NOMO-1 treated with dmso at 0.1 percent for 144 hours (cell line): ENCODE results near the gene FAM163A.

Experiments
- DNase-seq: peaks from one replicate; lab custom pipeline; 2025; ENCODE audit not compliant: unreplicated experiment; lab: John Stamatoyannopoulos, UW

Gene FAM163A

DNA sequence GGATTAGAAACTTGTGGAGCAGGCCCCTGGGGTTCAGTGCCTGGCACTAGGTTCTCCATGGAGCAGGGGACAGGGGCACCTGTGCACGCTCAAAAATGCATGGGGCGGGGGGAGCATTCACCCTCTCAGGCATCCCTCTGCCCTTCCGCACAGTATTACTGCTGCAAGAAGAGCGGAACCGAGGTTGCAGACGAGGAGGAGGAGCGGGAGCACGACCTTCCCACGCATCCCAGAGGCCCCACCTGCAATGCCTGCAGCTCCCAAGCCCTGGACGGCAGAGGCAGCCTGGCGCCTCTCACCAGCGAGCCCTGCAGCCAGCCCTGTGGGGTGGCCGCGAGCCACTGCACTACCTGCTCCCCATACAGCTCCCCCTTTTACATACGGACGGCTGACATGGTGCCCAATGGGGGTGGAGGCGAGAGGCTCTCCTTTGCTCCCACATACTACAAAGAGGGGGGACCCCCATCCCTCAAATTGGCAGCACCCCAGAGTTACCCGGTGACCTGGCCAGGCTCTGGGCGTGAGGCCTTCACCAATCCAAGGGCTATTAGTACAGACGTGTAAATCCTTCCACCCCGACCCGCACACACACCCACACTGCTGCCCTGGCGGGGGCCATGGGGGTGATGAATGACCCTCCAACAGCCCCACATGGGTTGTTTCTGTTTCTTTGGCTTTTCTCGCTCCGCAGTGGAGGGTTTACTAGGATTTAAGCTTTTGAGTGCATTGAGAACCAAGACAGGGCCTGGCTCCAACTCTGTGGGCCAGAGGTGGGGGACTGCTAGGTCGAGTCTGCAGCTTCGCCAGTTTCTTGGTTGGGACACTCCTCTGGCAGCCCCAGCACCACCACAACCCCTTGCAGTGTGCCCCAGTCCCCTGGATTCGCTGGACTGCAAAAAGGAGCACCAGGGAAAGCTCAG, 70.8 kb downstream of the FAM163A start:
- no peak for DNase-seq

DNA sequence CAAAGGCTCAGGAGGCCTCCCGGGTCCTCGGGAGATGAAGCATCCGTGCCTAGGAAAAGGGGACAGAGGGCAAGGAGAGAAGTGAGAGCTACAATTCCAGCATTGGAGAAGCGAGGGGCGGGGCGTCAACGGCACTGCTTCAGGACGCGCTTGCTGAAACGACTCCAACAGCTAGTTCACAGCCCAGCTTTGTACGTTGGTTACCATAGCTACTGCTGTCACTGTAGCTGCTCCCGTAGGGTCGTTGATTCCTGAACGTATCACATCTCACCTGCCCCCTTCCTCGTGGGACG, 71.4 kb downstream of the FAM163A start:
- DNase-seq = no peak

DNA sequence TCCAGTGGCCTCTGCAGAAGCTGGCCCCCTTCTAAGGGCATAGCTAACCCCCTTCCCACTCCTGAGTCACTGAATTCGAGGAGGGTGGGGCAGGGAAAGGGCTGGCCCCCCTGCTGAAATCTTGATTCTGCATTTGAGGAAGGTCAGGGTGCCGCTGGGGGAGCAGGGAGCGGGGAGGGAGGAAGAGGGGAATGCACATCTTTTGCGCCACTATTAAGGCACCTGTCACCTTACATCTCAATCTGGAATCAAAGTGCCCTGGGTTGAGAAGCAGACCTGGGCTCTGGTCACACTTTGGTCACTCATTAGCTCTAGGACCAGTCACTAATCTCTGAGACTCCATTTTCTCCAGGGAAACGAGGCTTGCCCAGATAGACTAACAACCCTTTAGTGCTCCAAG, 72.5 kb downstream of the FAM163A start:
- DNase-seq = no peak

GRCh38 chr1:179816196-179816960, 73.3 kb downstream of the FAM163A start:
- DNase-seq = no peak

- no peak for DNase-seq
Observed at GRCh38 chr1:179817056-179817455, 74.0 kb downstream of the FAM163A start.

DNA sequence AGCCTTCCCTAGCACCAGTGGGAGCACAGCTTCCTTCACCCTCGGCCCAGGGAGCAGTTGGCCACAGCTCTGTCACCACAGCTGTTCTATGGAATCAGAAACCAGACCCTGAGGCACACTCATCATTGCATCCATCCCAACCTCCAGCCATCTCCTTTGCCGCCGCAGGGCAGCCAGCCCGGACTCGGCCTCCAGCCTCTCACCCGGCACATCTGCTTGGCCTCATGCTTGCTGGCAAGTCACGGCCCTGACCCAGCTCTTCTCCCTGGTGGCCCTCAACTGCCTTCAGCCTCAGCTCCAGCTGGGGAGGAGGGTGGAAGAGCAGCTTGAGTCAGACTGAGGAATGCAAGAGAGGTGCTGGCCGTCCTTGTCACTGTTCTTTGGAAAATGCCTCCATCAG, 74.7 kb downstream of the FAM163A start:
- DNase-seq = no peak

DNA sequence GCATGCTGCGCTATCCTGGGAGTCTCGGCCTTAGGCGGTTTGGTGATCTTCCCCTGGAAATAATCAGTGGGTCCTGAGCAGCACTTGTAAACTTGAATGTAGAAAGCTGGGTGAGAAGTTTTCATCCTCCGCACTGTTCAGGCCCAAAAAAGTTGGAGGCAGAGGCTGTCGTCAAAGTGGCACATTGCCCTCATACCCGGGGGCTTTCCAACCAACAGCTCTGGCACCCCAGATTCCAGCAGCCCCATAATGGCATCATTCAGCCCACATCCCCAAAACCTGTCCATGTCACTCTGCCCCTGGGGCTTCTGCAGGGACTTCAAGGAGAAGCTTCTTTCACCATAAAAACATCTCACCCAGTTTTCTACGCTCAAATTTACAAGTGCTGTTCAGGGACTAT, 75.2 kb downstream of the FAM163A start:
- no peak for DNase-seq

- no peak for DNase-seq
Observed at GRCh38 chr1:179818743-179819173, 75.7 kb downstream of the FAM163A start.

GRCh38 chr1:179820226-179820970, 77.3 kb downstream of the FAM163A start:
- peak; percentile 75 for DNase-seq

- no peak for DNase-seq
Observed at GRCh38 chr1:179821524-179821923, 78.4 kb downstream of the FAM163A start.

GRCh38 chr1:179822065-179822464, 79.0 kb downstream of the FAM163A start:
- no peak for DNase-seq

DNA sequence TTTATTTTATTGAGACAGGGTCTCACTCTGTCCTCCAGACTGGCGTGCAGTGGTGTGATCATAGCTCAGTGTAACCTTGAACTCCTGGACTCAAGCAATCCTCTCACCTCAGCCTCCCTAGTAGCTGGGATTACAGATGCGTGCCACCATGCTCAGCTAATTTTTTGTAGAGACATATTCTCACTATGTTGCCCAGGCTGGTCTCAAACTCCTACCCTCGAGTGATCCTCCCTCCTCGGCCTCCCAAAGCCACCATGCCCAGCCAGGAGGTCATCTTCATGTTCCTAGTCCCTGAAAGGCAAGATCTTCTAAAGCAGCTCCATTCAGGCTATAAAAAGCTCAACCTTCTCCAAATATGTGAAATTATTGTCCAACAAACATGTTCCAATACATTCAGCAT, 80.6 kb downstream of the FAM163A start:
- no peak for DNase-seq

DNA sequence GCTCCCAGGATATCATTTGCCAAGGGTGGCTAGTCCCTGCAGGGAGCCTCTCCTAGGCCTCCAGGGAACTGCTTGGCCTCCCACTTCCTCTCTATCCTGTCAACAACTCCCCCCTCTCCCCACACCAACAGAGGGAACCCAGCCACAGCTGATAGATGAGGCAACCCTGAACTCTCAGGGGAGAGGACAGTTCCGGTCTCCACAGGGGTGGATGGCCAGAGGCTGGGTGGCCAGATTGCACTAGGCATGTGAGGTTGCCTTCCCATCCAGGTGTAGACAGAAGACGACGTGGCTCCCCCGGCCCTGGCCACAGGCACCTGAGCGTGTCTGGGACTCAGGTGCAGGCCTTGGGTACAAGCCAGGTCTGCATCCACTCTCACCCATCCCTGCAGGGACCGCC, 81.2 kb downstream of the FAM163A start:
- no peak for DNase-seq

- no peak for DNase-seq
Observed at GRCh38 chr1:179825206-179825605, 82.1 kb downstream of the FAM163A start.

DNA sequence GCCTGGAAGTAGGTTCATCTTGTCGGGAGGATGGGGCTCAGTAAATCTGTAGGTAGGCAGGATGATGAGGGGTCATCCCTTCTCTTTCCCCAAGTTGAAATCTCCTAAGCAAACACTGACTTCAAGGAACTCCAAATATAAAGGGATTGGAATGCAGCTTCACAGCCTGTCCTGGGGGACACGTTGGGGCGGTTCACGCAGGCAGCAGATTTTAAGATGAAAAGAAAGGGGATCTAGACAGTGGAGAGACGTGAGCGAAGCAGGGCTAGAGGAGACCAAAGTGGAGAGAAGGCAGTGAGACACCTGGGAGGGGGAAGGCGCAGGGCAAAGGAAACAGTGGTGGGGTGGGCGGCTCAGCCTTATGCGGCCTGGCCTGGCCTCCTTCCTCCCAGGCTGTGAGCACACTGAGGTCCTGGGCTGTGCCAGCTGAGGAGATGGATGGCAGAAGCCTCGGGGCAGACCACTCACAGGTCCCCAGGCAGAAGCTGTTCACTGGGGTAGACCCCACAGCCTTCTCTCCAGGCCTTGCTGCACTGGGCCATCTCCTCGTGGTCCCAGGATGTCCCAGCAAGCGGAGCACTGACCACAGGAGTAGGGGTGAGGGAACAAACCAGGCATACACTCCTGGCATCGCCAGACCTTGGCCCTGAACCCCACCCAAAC, 82.8 kb downstream of the FAM163A start:
- DNase-seq = no peak

DNA sequence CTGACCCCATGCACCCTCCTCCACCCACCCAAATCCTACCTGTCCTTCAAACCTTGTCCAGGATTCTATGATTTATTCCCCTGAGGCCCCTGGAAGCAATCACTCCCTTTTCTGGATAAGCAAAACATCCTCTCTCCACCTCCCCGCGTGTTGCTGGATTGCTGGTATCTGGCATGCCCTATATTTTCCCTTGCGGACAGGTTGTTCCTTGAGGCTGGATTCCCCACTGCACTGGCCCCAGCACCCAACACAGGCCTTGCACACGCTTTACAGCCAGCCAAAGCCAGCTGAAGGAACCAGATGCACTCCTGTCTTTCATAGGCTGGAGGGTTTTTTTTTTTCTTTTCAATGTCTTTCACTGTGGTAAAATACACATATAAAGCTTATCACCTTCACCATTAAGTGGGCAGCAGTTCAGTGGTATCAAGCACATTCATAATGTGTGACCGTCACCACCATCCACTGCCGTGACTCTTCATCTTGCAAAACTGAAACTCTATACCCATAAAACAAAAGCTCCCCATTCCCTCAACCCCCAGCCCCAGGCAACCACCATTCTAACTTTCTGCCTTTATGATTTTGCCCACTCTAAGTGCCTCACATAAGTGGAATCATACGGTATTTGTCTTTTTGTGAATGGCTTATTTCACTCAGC, 83.7 kb downstream of the FAM163A start:
- DNase-seq = no peak

DNA sequence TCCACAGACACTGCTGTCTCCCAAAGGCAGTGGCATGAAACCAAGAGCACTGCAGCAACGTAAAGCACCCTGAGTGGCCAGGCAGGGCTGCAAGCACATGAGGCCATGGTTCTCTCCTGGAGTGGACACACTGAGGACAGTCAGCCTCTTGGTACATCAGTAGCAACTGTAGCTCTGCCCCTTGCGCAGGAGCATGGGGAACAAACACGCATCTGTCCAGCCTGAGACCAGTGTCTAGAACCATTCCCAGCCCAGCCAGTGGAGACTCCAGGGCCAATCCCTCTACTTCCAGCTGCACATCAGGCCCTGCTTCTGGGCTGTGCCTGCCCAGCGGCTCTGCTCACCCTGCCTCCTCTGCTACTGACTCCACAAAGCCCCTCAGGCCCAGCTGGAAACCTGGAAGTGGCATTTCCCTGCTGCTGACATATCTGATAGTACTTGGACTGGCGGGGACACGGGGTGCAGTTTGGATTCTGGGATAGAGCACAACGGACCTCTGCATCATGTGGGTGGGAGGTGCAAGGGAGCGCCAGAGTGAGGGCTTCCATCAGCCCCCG, 85.5 kb downstream of the FAM163A start:
- DNase-seq = no peak

GRCh38 chr1:179831225-179831624, 88.1 kb downstream of the FAM163A start:
- DNase-seq = no peak

DNA sequence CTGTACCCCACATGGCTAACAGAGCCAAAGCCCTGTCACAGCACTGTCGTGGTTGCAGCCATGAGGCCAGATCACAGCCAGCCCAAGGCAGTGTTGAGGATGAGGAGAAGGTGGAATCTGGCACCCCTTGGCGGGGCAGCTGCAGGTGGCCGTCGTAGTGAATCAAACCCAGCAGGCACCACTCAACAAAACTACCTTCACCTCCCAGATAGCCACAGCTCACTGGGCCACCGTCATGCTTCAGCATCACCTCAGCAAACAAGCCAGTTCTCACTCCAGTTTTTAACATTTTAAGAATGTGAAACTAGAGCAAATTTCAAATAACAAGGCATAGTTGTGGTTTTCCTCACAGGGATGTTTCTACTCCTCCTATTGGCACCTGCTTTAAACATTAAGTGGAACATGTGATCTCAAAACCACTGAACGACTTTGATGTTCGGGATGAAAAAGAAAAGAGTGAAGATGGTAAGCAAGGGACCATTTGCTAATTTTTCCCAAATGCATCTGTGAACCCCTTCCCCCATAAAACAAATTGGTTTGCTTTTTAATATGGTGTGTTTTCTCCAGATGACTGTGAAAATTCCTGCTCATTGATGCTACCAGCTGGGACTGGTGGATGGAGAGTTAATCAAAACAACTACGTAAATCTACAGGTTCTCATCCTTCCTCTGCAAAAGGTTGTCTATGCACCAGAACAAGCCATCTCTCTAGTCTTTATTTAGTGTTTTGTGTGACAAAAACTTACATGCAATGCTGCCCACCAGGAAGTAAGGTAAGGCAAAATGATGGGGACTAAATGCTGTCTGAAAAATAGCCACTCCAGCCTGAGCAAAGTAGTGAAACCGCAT, 89.0 kb downstream of the FAM163A start:
- DNase-seq = no peak
